ENCODE data around the gene PIR. TPM values are rescaled to one million over a fixed set of nuclear protein-coding genes. Genes with fewer than 3 reads are reported as not detected.

PIR gene
- total and polyA plus RNA-seq, 9 of the 15 experiments (the other 6 are each of a cell fraction or from before 2014, with no cell fraction given) = 7.5 to 29.8 (median 11.5) TPM

DNA sequence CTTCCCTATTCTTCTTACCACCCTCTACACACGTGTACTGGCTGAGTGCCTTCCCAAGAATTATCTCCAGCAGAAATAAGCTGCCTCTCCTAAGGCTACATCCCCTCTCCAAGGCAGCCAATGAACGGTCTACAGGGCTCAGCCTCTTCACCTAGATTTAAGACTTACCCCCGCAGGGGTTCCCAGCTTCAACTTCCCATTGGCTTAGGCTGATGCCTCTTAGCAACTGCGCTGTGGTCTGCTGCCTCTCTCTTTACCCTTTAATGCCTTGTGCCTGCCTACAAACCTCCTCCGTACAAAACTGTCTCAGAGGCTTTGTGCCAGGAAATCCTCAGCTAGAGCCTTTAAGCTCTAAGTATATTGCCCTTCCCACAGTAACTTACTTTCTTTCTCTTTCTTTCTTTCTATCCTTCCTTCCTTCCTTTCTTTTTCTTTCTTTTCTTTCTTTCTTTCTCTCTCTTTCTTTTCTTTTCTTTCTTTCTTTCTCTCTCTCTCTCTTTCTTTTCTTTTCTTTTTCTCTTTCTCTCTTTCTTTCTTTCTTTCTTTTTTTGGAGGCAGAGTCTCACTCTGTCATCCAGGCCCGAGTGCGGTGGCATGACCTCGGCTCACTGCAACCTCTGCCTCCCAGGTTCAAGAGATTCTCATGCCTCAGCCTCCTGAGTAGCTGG is 142.7 kb downstream of the PIR start:
- ATAC-seq = peak; percentile 54
- ChIA-PET CTCF (ENCODE audit: low intra/inter-chr PET ratio) (interaction anchor here (1.2 to 2.0 kb wide), 2 partner anchors 115 to 118 kb away, joined by 3 to 18 read pairs; no protein-coding TSS in a partner anchor), POLR2A (interaction anchor here (0.9 kb wide), 1 partner anchor 143 kb away, joined by 3 read pairs; the partner anchor contains the start of gene PIR)
- no peaks in the 10 kb centered on the region for H3K9me1 ChIP-seq (ENCODE audit: control insufficient read depth, insufficient read depth, low read length)
- peak in 1 of 4 experiments; percentile 8 for DNase-seq (ENCODE audit: extremely low read depth in 1 of 4, low spot score in 3 of 4)
- H3K4me3 ChIP-seq = no peak overlapping the region
- H3K36me3 ChIP-seq (ENCODE audit: control insufficient read depth, insufficient read depth, low read length) = no peaks in the 10 kb centered on the region
- no TSS peak for BruUV-seq (replicated peaks)
- no peaks in the 10 kb centered on the region for H3K79me2 ChIP-seq (ENCODE audit: control insufficient read depth, insufficient read depth, low read length)
- FAIRE-seq = no peak
- H3K27me3 ChIP-seq (ENCODE audit: control insufficient read depth in 2 of 2, insufficient read depth in 2 of 2, low read length in 2 of 2) = peaks cover 0 to 2% of the 10 kb centered on the region in 2 experiments; a peak in 2 of 5 replicates
- H3K4me1 ChIP-seq (replicated peaks in 1 of 2; ENCODE audit: control insufficient read depth in 2 of 2, insufficient read depth in 2 of 2, low read length in 2 of 2) = no peaks in the 10 kb centered on the region
- in situ Hi-C loops (cut with MboI) = no loop called here
- no peaks in the 10 kb centered on the region for H3K9me3 ChIP-seq (replicated peaks; ENCODE audit: control insufficient read depth, insufficient read depth, low read depth, low read length)
- intact Hi-C loops (cut with micrococcal nuclease) = no loop called here
- TF ChIP-seq, protein P1, sequence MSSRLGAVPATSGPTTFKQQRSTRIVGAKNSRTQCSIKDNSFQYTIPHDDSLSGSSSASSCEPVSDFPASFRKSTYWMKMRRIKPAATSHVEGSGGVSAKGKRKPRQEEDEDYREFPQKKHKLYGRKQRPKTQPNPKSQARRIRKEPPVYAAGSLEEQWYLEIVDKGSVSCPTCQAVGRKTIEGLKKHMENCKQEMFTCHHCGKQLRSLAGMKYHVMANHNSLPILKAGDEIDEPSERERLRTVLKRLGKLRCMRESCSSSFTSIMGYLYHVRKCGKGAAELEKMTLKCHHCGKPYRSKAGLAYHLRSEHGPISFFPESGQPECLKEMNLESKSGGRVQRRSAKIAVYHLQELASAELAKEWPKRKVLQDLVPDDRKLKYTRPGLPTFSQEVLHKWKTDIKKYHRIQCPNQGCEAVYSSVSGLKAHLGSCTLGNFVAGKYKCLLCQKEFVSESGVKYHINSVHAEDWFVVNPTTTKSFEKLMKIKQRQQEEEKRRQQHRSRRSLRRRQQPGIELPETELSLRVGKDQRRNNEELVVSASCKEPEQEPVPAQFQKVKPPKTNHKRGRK (tag; IDR thresholded peaks at IDR 0.05) = peak; percentile 62; the same call in 1 of the 2 replicates
- TF ChIP-seq PHB (CRISPR knock-in tag; IDR thresholded peaks at IDR 0.05) = no peak
- H4K20me1 ChIP-seq (replicated peaks; ENCODE audit: control insufficient read depth, insufficient read depth, low read length) = no peaks in the 10 kb centered on the region
- 8% methylated on average over 5 of the region's 8 CpGs for WGBS (ENCODE audit: insufficient coverage, low coverage, missing lambda C conversion rate)
- H3K4me2 ChIP-seq (ENCODE audit: insufficient read depth, low read length) = no peak overlapping the region
- no peak overlapping the region for H3K27ac ChIP-seq (ENCODE audit: extremely low read depth, low read depth, low read length)
- no peak overlapping the region for H3K9ac ChIP-seq (ENCODE audit: insufficient read depth in 1 of 2, low read depth in 2 of 2, low read length in 2 of 2)
- no peak overlapping the region for H2AFZ ChIP-seq (ENCODE audit: low read depth, low read length)
